ENCODE data around the gene CCDC197.

CCDC197 gene

GRCh38 chr14:93970965-93971634 lies 26.0 kb upstream of the CCDC197 start:
- Histone ChIP-seq H3K9me3 (ENCODE audit: control insufficient read depth in 2 of 2, low read length in 2 of 2) (no peaks in the 10 kb centered on the region), H3K4me3 (ENCODE audit: low read length in 2 of 2) (peak overlapping the region; percentile 52 to 69), H3K9ac (ENCODE audit: low read length in 2 of 2) (peak overlapping the region; percentile 17 to 60), H3K27ac (ENCODE audit: low read length) (peak overlapping the region; percentile 67), H3K27me3 (ENCODE audit: control insufficient read depth in 1 of 2, insufficient read depth in 2 of 2, low read length in 2 of 2) (no peaks in the 10 kb centered on the region), H3K4me1 (ENCODE audit: control insufficient read depth, insufficient read depth, low read length) (peaks cover 73% of the 10 kb centered on the region), H3K36me3 (ENCODE audit: control insufficient read depth in 2 of 2, insufficient read depth in 2 of 2, low read length in 2 of 2) (peaks cover 3 to 8% of the 10 kb centered on the region in 2 donors)

GRCh38 chr14:93971635-93972027 lies 25.5 kb upstream of the CCDC197 start:
- peak overlapping the region; percentile 17 to 42 for H3K9ac ChIP-seq (ENCODE audit: low read length in 2 of 2)
- peak overlapping the region; percentile 52 to 69 for H3K4me3 ChIP-seq (ENCODE audit: low read length in 2 of 2)

DNA sequence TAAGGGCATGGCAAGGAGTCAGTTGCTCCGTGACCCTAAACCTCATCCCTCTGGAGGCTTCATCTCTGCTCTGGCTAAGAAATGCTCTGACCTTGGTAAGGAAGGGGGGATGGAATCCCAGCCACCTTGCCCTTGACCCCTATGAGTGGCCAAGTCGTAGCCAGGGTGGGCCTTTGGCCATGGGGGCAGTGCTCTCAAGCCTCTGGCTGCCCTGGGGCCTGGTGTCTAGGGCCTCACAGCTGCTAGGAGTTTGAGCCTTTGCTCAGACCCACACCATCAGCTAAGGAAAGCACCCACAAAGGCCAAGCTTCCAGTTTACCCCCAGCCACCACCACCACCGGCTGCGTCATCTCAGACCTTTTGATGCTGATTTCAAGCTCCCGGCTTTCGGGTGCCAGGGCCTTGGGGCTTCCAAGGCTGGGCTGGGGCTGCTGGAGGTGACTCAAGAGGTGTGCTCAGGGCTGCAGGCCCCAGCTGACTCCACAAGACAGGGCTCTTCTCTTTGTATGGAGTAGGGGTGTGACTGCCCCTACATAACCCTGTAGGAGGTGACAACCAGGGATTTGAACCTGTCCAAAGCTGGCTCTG lies 24.4 kb upstream of the CCDC197 start:
- H3K4me3 ChIP-seq (ENCODE audit: low read length in 2 of 2), result peak overlapping the region; percentile 81 to 93
- H3K9me3 ChIP-seq (ENCODE audit: control insufficient read depth in 2 of 2, low read length in 2 of 2), result no peaks in the 10 kb centered on the region
- peak overlapping the region; percentile 99 for H3K27ac ChIP-seq (ENCODE audit: low read length)
- H3K27me3 ChIP-seq (ENCODE audit: control insufficient read depth in 1 of 2, insufficient read depth in 2 of 2, low read length in 2 of 2), result no peaks in the 10 kb centered on the region
- H3K36me3 ChIP-seq (ENCODE audit: control insufficient read depth in 2 of 2, insufficient read depth in 2 of 2, low read length in 2 of 2), result peaks cover 2 to 8% of the 10 kb centered on the region in 2 donors
- H3K9ac ChIP-seq (ENCODE audit: low read length in 2 of 2), result peak overlapping the region; percentile 71 to 78
- peaks cover 75% of the 10 kb centered on the region for H3K4me1 ChIP-seq (ENCODE audit: control insufficient read depth, insufficient read depth, low read length)

More at GRCh38 chr14:93971635-93972027, 25.5 kb upstream of the CCDC197 start:
- H3K36me3 ChIP-seq (ENCODE audit: control insufficient read depth in 2 of 2, insufficient read depth in 2 of 2, low read length in 2 of 2), result peaks cover 2 to 8% of the 10 kb centered on the region in 2 donors
- H3K27me3 ChIP-seq (ENCODE audit: control insufficient read depth in 1 of 2, insufficient read depth in 2 of 2, low read length in 2 of 2), result no peaks in the 10 kb centered on the region
- no peaks in the 10 kb centered on the region for H3K9me3 ChIP-seq (ENCODE audit: control insufficient read depth in 2 of 2, low read length in 2 of 2)
- peaks cover 73% of the 10 kb centered on the region for H3K4me1 ChIP-seq (ENCODE audit: control insufficient read depth, insufficient read depth, low read length)
- peak overlapping the region; percentile 67 for H3K27ac ChIP-seq (ENCODE audit: low read length)

DNA sequence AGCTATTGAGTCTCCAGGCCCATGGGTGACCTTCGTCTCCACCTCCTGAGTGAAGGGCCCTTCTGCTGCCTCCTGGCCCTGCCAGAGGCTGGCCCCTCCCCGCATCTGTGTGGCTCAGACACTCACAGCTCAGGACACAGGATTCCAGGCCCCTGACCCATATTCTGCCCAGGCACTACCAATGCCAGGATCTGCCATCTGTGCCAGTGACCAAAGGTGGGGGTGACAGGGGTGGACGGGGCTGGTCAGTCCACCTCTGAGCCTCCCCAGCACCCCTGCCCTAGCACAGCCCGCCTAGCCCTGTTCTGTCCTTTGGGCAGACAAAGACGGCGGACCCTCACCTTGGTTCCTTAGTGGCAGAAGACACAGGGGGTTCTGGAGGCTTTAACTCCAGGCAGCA lies 23.5 kb upstream of the CCDC197 start:
- Histone ChIP-seq H3K9ac (ENCODE audit: low read length in 2 of 2) (peak overlapping the region; percentile 71 to 78), H3K27ac (ENCODE audit: low read length) (peak overlapping the region; percentile 99), H3K9me3 (ENCODE audit: control insufficient read depth in 2 of 2, low read length in 2 of 2) (no peaks in the 10 kb centered on the region), H3K36me3 (ENCODE audit: control insufficient read depth in 2 of 2, insufficient read depth in 2 of 2, low read length in 2 of 2) (peaks cover 2 to 6% of the 10 kb centered on the region in 2 donors), H3K4me3 (ENCODE audit: low read length in 2 of 2) (peak overlapping the region; percentile 81 to 93), H3K4me1 (ENCODE audit: control insufficient read depth, insufficient read depth, low read length) (peaks cover 73% of the 10 kb centered on the region), H3K27me3 (ENCODE audit: control insufficient read depth in 1 of 2, insufficient read depth in 2 of 2, low read length in 2 of 2) (no peaks in the 10 kb centered on the region)

DNA sequence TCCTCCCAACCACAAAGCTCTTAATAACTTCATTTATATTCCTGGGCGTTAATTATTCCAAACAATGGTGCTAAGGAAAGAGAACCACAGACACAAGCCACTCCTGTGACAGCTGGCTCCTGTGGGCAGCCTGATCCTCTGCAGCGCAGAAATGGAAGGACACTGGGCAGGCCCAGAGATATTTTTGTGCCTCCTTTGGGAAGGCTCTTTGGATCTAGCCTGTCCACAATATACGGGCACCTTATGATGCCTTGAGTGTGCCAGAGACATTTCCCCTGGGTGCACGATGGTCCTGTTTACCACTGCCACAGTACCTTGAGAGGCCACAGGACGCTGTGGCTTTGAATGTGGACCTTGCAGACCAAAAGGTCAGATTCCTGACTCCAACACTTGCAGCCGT lies 22.8 kb upstream of the CCDC197 start:
- Histone ChIP-seq H3K36me3 (ENCODE audit: control insufficient read depth in 2 of 2, insufficient read depth in 2 of 2, low read length in 2 of 2) (peaks cover 0 to 1% of the 10 kb centered on the region in 2 donors), H3K4me3 (ENCODE audit: low read length in 2 of 2) (peak overlapping the region; percentile 81 to 93), H3K9ac (ENCODE audit: low read length in 2 of 2) (peak overlapping the region; percentile 78 to 92), H3K27ac (ENCODE audit: low read length) (peak overlapping the region; percentile 99), H3K27me3 (ENCODE audit: control insufficient read depth in 1 of 2, insufficient read depth in 2 of 2, low read length in 2 of 2) (no peaks in the 10 kb centered on the region), H3K4me1 (ENCODE audit: control insufficient read depth, insufficient read depth, low read length) (peaks cover 72% of the 10 kb centered on the region), H3K9me3 (ENCODE audit: control insufficient read depth in 2 of 2, low read length in 2 of 2) (no peaks in the 10 kb centered on the region)

DNA sequence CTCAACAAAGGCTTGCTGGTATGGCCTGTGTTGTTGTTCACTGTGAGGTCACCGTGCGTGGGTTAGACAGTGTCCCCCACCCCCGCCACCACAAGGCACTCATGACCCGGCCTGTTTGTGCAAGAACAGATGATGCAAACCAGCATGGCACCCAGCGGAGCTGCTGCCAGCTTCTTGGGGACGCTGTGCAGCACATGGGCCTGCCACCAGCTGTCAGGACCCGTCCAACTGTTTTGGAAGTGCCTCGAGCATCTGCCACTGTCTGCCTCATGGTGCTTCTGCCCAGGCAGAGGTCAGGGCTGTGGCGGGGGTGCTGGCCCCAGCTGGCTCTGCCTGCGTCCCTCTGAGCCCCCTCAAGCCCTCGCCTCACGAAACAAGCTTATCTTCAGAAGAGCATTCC lies 22.3 kb upstream of the CCDC197 start:
- no peaks in the 10 kb centered on the region for H3K36me3 ChIP-seq (ENCODE audit: control insufficient read depth in 2 of 2, insufficient read depth in 2 of 2, low read length in 2 of 2)
- H3K9ac ChIP-seq (ENCODE audit: low read length in 2 of 2), result peak overlapping the region; percentile 78 to 92

GRCh38 chr14:93975791-93976476 lies 21.2 kb upstream of the CCDC197 start:
- no peaks in the 10 kb centered on the region for H3K27me3 ChIP-seq (ENCODE audit: control insufficient read depth in 1 of 2, insufficient read depth in 2 of 2, low read length in 2 of 2)
- H3K4me1 ChIP-seq (ENCODE audit: control insufficient read depth, insufficient read depth, low read length), result peaks cover 67% of the 10 kb centered on the region
- peak overlapping the region; percentile 78 to 92 for H3K9ac ChIP-seq (ENCODE audit: low read length in 2 of 2)
- H3K4me3 ChIP-seq (ENCODE audit: low read length in 2 of 2), result peak overlapping the region; percentile 81 to 93
- H3K36me3 ChIP-seq (ENCODE audit: control insufficient read depth in 2 of 2, insufficient read depth in 2 of 2, low read length in 2 of 2), result no peaks in the 10 kb centered on the region
- no peaks in the 10 kb centered on the region for H3K9me3 ChIP-seq (ENCODE audit: control insufficient read depth in 2 of 2, low read length in 2 of 2)
- H3K27ac ChIP-seq (ENCODE audit: low read length), result peak overlapping the region; percentile 99

More for the DNA sequence above, 22.3 kb upstream of the CCDC197 start:
- peak overlapping the region; percentile 81 to 93 for H3K4me3 ChIP-seq (ENCODE audit: low read length in 2 of 2)
- H3K9me3 ChIP-seq (ENCODE audit: control insufficient read depth in 2 of 2, low read length in 2 of 2), result no peaks in the 10 kb centered on the region
- H3K27me3 ChIP-seq (ENCODE audit: control insufficient read depth in 1 of 2, insufficient read depth in 2 of 2, low read length in 2 of 2), result no peaks in the 10 kb centered on the region
- H3K4me1 ChIP-seq (ENCODE audit: control insufficient read depth, insufficient read depth, low read length), result peaks cover 67% of the 10 kb centered on the region
- H3K27ac ChIP-seq (ENCODE audit: low read length), result peak overlapping the region; percentile 99

GRCh38 chr14:93976477-93977057 lies 20.5 kb upstream of the CCDC197 start, which contains the start of gene ASB2:
ASB2 (minus strand) TSS chr14:93976570; CDS start chr14:93964539, 12,031 bp downstream.
- H3K27me3 ChIP-seq (ENCODE audit: control insufficient read depth in 1 of 2, insufficient read depth in 2 of 2, low read length in 2 of 2), result no peaks in the 10 kb centered on the region
- H3K9me3 ChIP-seq (ENCODE audit: control insufficient read depth in 2 of 2, low read length in 2 of 2), result no peaks in the 10 kb centered on the region
- H3K4me3 ChIP-seq (ENCODE audit: low read length in 2 of 2), result peak within 1 kb of the TSS; percentile 81 to 93
- peak within 1 kb of the TSS; percentile 78 to 92 for H3K9ac ChIP-seq (ENCODE audit: low read length in 2 of 2)
- H3K36me3 ChIP-seq (ENCODE audit: control insufficient read depth in 2 of 2, insufficient read depth in 2 of 2, low read length in 2 of 2), result no peaks in the 10 kb centered on the region
- peak within 1 kb of the TSS; percentile 99 for H3K27ac ChIP-seq (ENCODE audit: low read length)
- H3K4me1 ChIP-seq (ENCODE audit: control insufficient read depth, insufficient read depth, low read length), result peaks cover 67% of the 10 kb centered on the region

DNA sequence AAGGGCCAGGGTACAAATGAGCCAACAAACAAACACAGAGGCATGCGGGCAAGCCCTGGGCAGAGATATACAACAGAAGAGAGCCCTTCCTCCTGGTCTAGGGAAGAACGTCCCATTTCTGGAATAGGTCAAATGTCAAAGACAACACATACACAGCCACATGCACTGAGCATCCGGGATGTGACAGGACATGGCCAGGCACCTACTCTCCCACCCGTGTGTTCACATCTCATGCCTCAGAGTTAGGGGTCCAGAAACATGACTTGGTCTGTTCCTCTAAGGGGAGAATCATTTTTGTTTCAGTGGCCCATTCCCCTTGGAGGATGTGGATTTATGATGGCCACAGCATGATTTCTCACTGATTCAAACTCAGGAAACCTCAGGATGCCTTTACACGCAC lies 19.9 kb upstream of the CCDC197 start:
- no peaks in the 10 kb centered on the region for H3K36me3 ChIP-seq (ENCODE audit: control insufficient read depth in 2 of 2, insufficient read depth in 2 of 2, low read length in 2 of 2)
- peak overlapping the region; percentile 81 to 93 for H3K4me3 ChIP-seq (ENCODE audit: low read length in 2 of 2)
- H3K27me3 ChIP-seq (ENCODE audit: control insufficient read depth in 1 of 2, insufficient read depth in 2 of 2, low read length in 2 of 2), result no peaks in the 10 kb centered on the region
- no peaks in the 10 kb centered on the region for H3K9me3 ChIP-seq (ENCODE audit: control insufficient read depth in 2 of 2, low read length in 2 of 2)
- H3K9ac ChIP-seq (ENCODE audit: low read length in 2 of 2), result peak overlapping the region; percentile 78 to 92
- H3K4me1 ChIP-seq (ENCODE audit: control insufficient read depth, insufficient read depth, low read length), result peaks cover 70% of the 10 kb centered on the region
- H3K27ac ChIP-seq (ENCODE audit: low read length), result peak overlapping the region; percentile 99

GRCh38 chr14:93977790-93978581 lies 19.1 kb upstream of the CCDC197 start:
- Histone ChIP-seq H3K36me3 (ENCODE audit: control insufficient read depth in 2 of 2, insufficient read depth in 2 of 2, low read length in 2 of 2) (no peaks in the 10 kb centered on the region), H3K4me3 (ENCODE audit: low read length in 2 of 2) (no peak overlapping the region), H3K9ac (ENCODE audit: low read length in 2 of 2) (peak overlapping the region; percentile 78 to 92), H3K4me1 (ENCODE audit: control insufficient read depth, insufficient read depth, low read length) (peaks cover 72% of the 10 kb centered on the region), H3K27me3 (ENCODE audit: control insufficient read depth in 1 of 2, insufficient read depth in 2 of 2, low read length in 2 of 2) (no peaks in the 10 kb centered on the region), H3K27ac (ENCODE audit: low read length) (peak overlapping the region; percentile 99), H3K9me3 (ENCODE audit: control insufficient read depth in 2 of 2, low read length in 2 of 2) (no peaks in the 10 kb centered on the region)

Data from stomach smooth muscle (tissue), 2 donors.